Glutamatergic neuron (in vitro differentiated cells): ENCODE data around the gene OTC. TPM values are rescaled to one million over a fixed set of nuclear protein-coding genes. Genes with fewer than 3 reads are reported as not detected.

Experiments used
- DNase-seq: peaks from one replicate; pipeline ENCODE4 v3.0.0; 2022
- H3K27ac Mint-ChIP-seq: one replicate; pipeline ENCODE4 v1.8.0; 2020; ENCODE audit warnings: mild to moderate bottlenecking, mixed read lengths, inconsistent platforms; ENCODE audit not compliant: unreplicated experiment
- H3K27me3 Mint-ChIP-seq: one replicate; pipeline ENCODE4 v1.8.0; 2020; ENCODE audit warnings: mild to moderate bottlenecking, moderate library complexity, mixed read lengths, inconsistent platforms; ENCODE audit not compliant: unreplicated experiment
- H3K36me3 Mint-ChIP-seq: one replicate; pipeline ENCODE4 v1.8.0; 2020; ENCODE audit warnings: mild to moderate bottlenecking, mixed read lengths, inconsistent platforms; ENCODE audit not compliant: unreplicated experiment
- H3K4me1 Mint-ChIP-seq: one replicate; pipeline ENCODE4 v1.8.0; 2020; ENCODE audit warnings: mild to moderate bottlenecking, low read depth, mixed read lengths, inconsistent platforms; ENCODE audit not compliant: unreplicated experiment
- H3K4me3 Mint-ChIP-seq: one replicate; pipeline ENCODE4 v1.8.0; 2020; ENCODE audit warnings: mild to moderate bottlenecking, mixed read lengths, inconsistent platforms; ENCODE audit not compliant: unreplicated experiment
- H3K9me3 Mint-ChIP-seq: one replicate; pipeline ENCODE4 v1.8.0; 2020; ENCODE audit warnings: mild to moderate bottlenecking, moderate library complexity, mixed read lengths, inconsistent platforms; ENCODE audit not compliant: unreplicated experiment
- total RNA-seq: library from RNA; stranded (reverse); fragmentation: NEBNext Ultra II Directional; extraction: Animal tissue kit (Norgen Biotek cat#: 25700); gene quantifications from one replicate; pipeline ENCODE4 v1.2.1, GENCODE V29; 2021; ENCODE audit not compliant: unreplicated experiment
- TF ChIP-seq, protein P1 (sequence below): fragments of 200-600 bp; sonication (generic); IDR thresholded peaks from one replicate; pipeline ENCODE4 v1.5.0; 2021; ENCODE audit not compliant: partially characterized antibody, unreplicated experiment

Gene OTC
- total RNA-seq, 1 donor from 2014 or later: not detected

DNA sequence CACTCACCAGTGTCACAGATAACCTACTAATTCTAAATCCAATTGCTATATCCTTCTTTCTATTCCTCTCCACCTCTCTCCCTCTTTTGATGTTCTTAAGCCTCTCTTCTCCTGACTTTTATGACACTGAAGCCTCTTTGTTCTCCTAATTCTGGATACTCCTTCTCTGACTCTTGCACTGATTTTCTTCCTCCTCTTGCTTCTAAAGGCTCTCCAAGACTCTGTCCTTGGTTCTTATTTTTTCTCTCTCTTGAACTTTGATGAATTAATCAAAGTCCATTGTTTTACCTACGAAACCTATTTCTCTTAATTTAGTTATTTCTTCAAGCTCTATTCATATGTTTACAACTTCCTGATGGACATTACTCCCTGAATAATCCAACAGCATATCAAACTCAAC lies 113.3 kb downstream of the OTC start:
- no peaks in the 10 kb centered on the region for H3K27me3 Mint-ChIP-seq
- H3K4me1 Mint-ChIP-seq: no peaks in the 10 kb centered on the region
- TF ChIP-seq, protein P1, sequence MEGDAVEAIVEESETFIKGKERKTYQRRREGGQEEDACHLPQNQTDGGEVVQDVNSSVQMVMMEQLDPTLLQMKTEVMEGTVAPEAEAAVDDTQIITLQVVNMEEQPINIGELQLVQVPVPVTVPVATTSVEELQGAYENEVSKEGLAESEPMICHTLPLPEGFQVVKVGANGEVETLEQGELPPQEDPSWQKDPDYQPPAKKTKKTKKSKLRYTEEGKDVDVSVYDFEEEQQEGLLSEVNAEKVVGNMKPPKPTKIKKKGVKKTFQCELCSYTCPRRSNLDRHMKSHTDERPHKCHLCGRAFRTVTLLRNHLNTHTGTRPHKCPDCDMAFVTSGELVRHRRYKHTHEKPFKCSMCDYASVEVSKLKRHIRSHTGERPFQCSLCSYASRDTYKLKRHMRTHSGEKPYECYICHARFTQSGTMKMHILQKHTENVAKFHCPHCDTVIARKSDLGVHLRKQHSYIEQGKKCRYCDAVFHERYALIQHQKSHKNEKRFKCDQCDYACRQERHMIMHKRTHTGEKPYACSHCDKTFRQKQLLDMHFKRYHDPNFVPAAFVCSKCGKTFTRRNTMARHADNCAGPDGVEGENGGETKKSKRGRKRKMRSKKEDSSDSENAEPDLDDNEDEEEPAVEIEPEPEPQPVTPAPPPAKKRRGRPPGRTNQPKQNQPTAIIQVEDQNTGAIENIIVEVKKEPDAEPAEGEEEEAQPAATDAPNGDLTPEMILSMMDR: no peak
- no peak overlapping the region for H3K4me3 Mint-ChIP-seq
- peaks cover 4% of the 10 kb centered on the region for H3K9me3 Mint-ChIP-seq
- H3K36me3 Mint-ChIP-seq: no peaks in the 10 kb centered on the region
- DNase-seq: no peak
- no peak overlapping the region for H3K27ac Mint-ChIP-seq

DNA sequence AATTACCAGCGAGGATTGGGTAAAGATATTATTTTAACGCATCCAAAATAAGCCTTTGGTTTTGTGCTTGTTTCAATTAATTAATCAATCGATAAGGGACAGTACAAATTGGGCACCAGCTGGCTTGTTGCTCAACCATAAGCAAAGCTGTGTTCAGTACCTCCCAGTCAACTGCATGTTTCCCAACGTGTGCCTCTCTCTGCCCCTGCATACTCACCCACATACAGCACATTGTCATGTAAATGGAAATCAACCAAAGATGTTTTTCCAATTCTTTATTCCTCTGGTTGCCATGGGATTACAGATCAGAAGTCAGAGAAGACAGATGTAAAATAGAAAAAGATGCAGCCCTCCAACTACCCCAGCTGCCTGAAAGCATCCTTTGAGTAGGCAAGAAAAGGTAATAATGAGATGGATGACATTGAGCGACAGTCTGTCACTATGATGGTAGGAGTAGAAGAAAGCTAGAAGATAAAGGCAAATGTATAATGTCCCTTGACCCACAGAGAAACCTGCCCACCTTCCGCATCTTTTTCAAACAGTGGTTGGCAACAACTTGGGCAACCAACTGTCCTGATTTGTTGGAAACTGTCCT lies 116.3 kb downstream of the OTC start:
- Mint-ChIP-seq H3K27me3 (no peaks in the 10 kb centered on the region), H3K4me1 (no peaks in the 10 kb centered on the region), H3K4me3 (no peak overlapping the region), H3K9me3 (peaks cover 4% of the 10 kb centered on the region), H3K27ac (no peak overlapping the region), H3K36me3 (no peaks in the 10 kb centered on the region)
- TF ChIP-seq, protein P1: no peak
- DNase-seq: no peak

Other genes with a start within 250 kb of the OTC start
- gene SRPX, start 131.7 kb upstream of the OTC start, total RNA-seq: 9.2 TPM
- 4.6 TPM for gene RPGR, start 25.1 kb upstream of the OTC start, total RNA-seq
- 54.0 TPM for gene TSPAN7, start 208.9 kb downstream of the OTC start, total RNA-seq